AML-193 (cell line): ENCODE data around the gene IPMK.
"Not testable (repeated sequence)": the region's sequence is repeated elsewhere in the genome, so short reads cannot be mapped to it uniquely, and the experiment has no call there.

ENCODE experiments used
- DNase-seq, 2 experiments: peaks; one replicate each; lab custom pipeline; 2025; lab: John Stamatoyannopoulos, UW

Gene IPMK

DNA sequence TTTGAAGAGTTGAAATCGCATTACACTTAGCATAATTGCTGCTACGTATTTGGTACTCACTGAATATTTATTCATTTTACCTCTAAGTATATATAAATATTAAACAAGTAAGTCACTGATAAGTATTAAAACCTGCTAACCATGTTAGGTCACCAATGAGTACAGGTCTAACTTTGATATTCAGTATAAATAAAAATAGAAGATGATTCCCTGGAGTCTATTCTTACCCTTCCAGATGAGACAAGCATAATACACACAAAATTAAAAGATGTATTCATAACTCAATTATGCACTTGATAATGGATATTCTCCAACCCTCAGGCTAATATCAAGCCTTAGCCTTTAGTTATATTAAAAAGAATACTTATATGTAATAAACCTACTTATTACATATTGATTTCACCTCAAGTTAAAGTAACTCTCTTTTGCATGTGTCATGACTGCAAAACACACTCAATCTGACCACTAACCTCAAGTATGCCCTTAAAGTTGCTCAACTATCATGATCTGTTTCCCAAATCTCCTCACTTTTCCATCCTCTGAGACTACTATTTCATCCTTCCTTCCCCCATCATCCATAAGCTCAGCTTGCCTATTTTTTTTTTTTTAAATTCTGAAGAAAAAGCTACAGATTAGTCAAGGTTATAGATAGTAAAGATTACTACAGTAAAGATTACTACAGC is 46.8 kb downstream of the IPMK start:
- DNase-seq = no peak

DNA sequence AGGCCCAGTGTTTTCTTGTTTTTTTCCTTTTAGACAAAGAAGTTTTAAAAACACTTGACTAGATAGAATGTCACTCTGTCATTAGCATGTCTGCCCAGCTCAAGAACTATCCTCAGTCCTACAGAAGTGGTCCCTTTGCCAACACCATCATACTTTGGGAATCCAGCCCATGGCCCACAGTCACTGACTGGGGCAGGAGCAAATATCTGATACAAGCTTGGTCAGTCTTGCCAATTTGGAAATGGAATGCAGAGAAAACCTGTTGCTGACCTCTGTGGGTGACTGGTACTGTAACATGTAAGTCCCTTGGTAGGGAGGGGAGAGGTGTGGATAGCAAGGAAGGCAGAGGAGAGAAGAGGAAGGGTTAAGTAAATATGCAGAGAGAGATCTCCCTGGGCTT is 47.8 kb downstream of the IPMK start:
- no peak for DNase-seq

DNA sequence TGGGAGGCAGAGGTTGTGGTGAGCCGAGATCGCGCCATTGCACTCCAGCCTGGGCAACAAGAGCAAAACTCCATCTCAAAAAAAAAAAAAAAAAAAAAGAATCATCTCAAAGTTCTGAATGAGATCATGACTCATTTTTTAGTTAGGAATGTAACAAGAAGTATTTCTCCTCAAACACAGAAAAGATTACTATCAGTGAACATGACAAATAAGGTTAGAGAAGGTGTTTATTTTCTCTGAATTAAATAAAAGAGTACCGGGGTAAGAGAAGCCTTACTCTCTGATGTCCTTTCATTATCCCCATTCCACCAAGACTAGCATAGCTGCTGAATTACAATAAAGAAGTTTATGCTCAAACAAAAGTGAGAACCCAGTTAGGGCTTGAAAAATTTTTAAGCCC is 50.1 kb downstream of the IPMK start:
- DNase-seq = no peak

- no peak for DNase-seq
Measured at GRCh38 chr10:58212622-58213021, 55.1 kb downstream of the IPMK start.

- no peak for DNase-seq
Measured at GRCh38 chr10:58210160-58210559, 57.5 kb downstream of the IPMK start.

GRCh38 chr10:58209669-58210068 is 58.0 kb downstream of the IPMK start:
- DNase-seq = no peak

GRCh38 chr10:58206251-58206650 is 61.4 kb downstream of the IPMK start:
- DNase-seq = no peak

DNA sequence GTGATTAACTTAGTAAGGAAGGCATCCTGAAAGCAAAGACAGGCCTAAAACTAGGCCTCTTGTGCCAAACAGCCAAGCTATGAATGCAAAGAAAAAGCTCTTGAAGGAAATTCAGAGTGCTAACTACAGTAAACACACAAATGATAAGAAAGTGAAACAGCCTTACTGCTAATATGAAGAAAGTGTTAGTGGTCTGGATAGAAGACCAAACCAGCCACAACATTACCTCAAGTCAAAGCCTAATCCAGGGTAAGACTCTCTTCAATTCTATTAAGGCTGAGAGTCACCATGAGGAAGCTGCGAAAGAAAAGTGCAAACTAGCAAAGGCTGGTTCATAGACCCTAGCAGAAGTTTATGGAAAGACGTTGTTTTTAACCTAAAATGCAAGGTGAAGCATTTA is 66.0 kb downstream of the IPMK start:
- no peak for DNase-seq

DNA sequence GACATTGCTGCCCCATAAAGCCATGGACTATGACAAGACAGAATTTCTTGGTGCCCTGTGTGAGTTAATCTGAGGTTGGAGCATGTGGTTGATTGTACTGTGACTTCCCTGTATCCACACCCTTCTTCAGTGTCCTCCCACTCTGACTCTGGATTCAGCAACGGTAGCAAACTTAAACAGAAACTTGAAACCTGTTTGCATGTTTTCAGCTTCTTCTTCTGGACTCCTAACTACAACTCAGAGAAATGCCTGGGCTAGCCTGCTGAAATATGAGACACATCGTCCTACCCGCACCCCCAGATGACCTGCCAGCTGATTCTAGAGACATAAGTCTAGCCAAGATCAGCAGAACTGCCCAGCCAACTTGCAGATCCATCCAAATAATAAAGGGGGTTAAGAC is 78.4 kb downstream of the IPMK start:
- DNase-seq = no peak

GRCh38 chr10:58184120-58184670 is 83.5 kb downstream of the IPMK start:
- no peak for DNase-seq

- no peak for DNase-seq
Measured at GRCh38 chr10:58180666-58181065, 87.0 kb downstream of the IPMK start.

DNA sequence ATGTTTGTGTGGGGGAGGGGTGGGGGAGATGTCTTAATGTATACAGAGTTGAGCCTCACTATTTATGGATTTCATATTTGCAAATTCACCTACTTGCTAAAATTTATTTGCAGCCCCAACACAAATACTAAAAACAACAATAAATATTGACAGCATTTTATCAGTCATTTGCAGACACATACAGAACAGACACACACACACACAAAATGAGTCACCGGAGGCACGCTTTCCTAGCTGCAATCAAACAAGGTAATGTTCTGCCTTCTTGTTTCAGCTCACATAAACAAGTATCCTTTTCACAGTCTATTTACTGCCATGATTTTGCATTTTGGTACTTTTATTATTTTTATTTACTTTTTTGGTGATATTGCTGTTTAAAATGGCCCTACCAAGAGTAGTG is 88.5 kb downstream of the IPMK start:
- no peak for DNase-seq

DNA sequence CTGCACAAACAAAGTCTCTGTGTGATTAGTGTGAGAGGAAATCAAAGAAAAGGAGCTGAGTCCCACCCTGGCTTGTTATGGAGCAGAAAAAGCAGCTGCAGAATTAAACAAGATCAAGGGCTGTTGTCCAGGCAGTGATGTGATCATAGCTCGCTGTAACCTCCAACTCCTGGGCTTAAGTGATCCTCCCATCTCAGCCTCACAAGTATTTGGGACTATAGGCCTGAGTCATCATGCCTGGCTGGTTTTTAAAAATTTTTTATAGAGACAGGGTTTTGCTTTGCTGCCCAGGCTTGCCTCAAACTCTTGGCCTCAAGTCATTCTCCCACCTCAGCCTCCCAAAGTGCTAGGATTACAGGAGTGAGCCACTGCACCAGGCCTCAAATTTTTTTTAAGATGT is 88.9 kb downstream of the IPMK start:
- DNase-seq = no peak

GRCh38 chr10:58177362-58177947 is 90.2 kb downstream of the IPMK start:
- DNase-seq = peak; percentile 27 to 51

- peak in 1 of 2 experiments; percentile 1 for DNase-seq
Measured at GRCh38 chr10:58175990-58176900, 91.4 kb downstream of the IPMK start.

GRCh38 chr10:58174831-58175230 is 92.9 kb downstream of the IPMK start:
- no peak for DNase-seq

DNA sequence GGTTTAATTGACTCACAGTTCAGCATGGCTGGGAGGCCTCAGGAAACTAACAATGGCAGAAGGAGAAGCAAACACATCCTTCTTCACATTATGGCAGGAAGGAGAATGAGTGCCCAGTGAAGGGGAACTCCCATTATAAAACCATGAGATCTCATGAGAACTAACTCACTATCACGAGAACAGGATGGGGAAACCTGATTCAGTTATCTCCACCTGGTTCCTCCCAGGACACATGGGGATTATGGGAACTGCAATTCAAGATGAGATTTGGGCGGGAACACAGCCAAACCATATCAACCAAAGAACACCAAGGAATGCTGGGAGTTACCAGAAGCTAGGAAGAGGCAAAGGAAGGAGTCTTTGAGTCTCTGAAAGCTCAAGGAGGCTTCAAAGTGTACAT is 94.3 kb downstream of the IPMK start:
- DNase-seq = no peak

DNA sequence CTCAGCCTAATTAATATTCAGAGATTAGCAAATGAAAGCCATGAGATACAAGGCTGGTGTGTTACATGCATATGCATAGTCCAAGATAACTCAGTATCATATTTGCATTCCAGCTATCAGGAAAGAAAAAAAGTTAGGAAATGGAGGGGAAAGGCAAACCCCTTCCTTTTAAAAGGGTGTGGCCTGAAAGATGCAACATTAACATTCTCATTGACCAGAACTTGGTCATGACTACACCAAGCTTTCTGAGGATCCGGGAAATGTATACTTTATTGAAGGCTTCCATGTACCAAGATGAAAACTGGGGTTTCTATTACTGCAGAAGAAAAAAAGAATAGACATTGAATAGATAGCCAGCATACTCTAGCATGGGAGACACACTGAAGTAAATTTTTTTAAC is 96.5 kb downstream of the IPMK start:
- no peak for DNase-seq

- no peak for DNase-seq
Measured at GRCh38 chr10:58164517-58164916, 103.2 kb downstream of the IPMK start.

- no peak for DNase-seq
Measured at GRCh38 chr10:58158806-58159205, 108.9 kb downstream of the IPMK start.

- peak; percentile 44 to 51 for DNase-seq
Measured at GRCh38 chr10:58157076-58157766, 110.5 kb downstream of the IPMK start.

DNA sequence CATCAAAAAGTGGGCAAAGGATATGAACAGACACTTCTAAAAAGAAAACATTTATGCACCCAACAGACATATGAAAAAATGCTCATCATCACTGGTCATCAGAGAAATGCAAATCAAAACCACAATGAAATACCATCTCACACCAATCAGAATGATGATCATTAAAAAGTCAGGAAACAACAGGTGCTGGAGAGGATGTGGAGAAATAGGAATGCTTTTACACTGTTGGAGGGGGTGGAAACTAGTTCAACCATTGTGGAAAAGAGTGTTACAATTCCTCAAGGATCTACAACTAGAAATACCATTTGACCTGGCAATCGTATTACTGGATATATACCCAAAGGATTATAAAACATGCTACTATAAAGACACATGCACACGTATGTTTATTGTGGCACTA is 111.8 kb downstream of the IPMK start:
- not testable (repeated sequence) for DNase-seq
